Measurements from ENCODE around the gene GPR62.

Gene GPR62

DNA sequence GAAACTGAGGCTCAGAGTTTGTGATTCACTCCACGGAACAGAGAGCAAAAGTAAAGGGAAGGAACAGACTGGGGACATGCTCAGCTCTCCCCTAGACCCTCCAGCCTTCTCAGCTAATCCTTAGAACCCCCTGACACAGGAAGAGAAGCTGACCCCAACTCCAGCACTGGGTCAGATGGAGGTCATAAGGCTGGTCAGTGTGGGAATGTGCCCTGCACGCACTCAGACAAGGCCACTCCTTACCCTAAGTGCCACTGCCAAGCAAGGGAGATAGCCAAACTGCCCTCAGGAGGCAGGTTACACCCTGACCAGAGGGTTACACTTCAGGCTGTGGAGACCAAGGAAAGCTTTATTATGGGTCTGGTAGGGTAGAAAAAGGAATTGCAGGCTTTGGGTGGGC lies 39.3 kb downstream of the GPR62 start:
- DNase-seq, result no peak

DNA sequence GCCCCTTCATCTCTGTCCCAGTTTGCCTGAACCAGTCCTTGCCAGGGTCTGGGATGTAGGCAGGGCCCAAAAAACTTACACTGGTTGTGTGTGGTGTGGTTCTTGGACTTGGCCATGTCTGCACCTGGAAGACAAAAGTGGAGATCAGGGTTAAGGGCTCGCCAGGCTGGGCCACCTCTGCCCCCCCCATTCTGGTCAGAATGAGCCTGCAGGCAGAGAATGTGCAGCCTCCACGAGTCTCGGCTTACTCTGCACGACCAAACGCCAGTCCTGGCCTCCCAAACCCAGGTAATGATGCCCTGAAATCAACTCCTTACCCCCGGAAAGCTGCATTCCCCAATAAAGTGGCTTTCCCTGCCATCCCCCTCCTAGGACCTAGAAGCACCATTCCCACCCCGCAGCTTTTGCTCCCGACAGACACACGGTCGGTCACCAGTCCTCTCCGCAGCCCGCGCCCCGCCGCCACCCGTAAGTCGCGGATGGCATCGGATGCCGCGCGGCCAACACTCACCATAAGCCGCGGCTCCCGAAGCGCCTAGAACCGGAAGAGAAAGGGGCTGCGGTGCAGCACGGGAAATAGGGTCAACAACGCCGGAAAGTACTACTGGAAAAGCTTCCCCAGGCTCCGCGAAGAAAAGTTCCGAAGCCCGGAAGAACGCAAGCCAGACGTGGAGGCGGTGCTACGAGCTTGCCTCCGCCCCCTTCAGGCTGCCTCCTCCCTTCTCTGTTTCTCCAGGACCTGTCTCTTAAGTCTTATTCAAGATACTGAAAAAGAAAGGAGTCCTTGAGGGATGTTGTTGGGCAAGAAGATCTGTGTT lies 40.4 kb downstream of the GPR62 start, which contains the start of gene RPL29:
TSS of gene RPL29 (minus strand) at position 550 of the 818 bp plus-strand sequence. CDS start at position 116, 434 bp downstream.
- peak; percentile 88 for DNase-seq

DNA sequence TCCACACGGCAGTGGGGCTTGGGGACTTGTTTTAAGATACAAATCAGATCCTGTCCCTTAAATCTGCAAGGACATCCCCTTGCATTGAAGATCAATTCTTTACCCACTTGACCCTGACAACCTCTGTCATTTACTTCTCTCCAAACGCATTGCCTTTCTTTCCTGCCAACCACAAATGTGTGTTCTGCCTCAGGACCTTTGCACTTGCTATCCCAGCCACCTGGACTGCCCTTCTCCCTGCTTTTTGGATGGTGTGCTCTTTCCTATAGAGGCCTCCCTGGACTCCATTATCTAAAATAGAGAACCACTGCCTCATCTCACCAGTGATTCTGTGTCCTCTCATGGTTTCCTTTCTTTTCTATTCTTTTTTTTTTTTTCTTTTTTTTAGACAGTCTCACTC lies 42.0 kb downstream of the GPR62 start:
- DNase-seq, result no peak

DNA sequence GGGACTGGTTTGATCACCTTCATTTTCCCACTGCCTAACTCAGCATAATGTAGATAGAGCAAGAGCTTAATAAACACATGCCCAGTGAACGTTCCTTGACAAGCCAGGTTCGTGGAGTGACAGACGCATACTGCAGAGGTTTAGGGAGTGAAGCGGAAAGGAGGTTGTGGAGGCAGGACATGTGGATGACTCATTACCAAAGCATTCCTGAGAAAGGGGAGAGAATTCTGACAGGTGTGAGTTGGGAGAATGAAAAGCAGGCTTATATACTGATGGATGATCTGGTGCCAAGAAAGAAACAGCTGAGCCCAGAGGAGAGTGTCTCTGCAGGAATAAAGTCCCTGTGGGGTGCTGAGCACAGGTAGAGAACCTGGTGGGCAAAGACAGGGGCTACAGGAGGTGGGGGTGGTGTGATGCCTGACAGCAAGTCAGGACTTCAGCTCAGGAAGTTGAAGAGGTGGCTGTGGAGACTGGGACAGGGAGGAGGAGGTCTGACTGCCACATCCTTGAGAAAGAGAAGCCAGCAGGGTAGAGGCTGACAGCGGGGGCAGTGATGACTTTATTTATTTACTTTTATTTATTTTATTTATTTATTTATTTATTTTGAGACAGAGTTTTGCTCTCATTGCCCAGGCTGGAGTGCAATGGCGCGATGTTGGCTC lies 42.9 kb downstream of the GPR62 start:
- DNase-seq, result no peak

DNA sequence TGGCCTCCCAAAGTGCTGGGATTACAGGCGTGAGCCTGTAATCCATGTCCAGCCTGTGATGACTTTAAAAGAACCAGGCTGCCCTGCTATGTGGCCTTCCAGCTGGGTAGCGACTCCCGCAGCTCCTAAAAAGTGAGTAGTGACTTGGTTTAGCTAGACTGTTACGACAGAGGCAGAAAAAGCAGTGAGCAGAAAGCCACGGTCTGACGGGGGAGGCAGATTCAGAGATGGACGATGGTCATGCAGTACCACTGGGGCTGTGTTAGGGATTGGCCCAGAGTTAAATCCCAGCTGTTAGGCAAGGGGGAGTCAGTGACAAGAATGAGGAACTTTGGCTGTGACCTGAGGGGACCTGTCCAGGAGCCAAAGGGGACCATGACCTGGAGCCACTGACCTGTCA lies 43.6 kb downstream of the GPR62 start:
- no peak for DNase-seq

DNA sequence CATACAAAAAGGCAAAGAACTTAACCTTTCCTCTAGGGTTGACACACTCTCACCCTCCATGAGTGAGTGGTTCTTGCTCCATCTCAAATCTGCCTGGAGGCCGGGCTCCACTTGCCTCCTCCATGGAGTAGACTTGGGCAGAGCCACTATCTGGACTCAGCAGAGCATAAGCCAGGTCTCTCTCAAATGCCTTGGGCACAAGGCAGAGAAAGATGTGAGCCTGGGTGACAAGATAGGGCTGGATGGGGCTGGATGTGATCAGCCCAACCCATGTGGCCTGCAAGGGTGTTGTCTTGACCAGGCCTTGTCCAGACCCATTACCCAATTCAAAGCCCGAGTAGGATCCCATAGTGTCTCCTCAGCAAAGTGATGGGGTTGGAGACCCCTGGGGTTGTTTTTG lies 44.7 kb downstream of the GPR62 start:
- no peak for DNase-seq

DNA sequence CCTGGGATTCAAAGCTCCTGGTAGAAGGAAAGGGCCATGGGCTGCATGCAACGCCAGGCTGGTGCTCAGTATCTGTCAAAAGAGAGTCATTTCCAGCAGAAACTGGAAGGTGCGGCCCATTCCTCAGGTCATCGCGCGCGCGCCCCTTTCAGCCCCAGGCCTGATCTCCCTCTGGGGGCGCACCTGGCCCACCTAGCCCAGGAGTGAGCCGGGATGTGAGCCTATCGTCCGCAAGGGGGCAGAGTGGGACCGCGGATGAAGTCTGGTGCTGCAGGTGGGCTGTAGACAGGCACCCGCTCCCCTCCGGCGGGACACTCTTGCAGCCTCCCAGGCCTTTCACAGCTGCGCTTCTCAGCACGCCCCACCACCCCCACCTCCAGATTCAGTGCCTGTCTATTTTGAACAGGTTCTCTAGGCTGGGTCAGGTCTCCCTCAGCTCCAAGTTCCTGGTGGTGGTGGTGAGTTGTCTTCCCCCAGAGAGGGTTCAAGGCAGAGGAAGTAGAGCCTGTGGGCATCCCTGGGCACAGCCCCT lies 46.3 kb downstream of the GPR62 start:
- DNase-seq, result peak; percentile 51

DNA sequence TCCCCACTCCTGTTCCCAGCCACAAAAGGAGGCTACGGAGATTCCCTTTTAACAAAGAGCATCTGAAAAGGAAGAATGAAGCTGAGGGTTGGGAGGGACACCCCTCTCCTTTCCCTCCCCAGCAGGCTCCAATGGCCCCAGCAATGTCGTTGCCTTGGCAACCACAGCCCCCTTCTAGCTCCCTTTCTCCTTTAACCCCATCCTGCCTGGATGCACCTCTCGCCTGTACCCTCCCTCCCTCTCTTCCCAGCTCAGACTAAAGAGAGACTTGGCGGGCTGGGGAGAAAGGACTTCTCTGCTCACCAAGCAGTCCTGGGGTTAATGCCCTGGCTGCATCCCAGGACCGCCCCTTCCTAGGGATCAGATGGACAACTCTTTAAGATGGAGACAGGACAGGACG lies 47.6 kb downstream of the GPR62 start:
- DNase-seq, result no peak

DNA sequence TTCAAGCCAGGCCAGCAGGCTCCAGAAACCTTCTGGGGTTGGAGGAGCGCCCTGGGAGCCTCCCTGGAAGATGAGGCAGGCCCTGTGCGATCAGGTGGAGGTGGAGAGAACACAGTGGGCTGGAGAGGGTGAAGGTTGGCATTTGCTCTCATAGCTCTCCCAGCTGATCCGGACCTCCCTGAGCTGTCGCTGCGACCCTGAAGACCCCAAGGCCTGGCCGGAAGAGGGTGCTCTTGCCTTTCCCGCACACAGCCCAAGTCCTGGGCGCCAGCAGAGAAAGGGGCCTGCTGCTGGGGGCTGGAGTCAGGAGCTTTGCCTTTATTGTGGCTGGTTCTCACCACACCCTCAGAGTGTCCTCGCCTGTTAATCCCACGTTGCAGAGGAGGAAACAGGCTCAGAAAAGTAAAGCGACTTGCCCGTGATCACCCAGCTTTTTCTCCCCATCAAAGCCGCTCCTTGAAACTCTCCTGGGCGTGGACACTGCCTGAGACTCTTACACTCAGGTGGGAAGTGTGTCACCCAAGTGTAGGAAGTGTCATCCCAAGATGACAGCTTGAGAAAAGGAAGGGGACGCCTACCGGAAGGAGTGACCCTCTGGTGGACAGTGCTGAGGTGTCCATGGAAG lies 49.1 kb downstream of the GPR62 start:
- DNase-seq, result peak; percentile 14

DNA sequence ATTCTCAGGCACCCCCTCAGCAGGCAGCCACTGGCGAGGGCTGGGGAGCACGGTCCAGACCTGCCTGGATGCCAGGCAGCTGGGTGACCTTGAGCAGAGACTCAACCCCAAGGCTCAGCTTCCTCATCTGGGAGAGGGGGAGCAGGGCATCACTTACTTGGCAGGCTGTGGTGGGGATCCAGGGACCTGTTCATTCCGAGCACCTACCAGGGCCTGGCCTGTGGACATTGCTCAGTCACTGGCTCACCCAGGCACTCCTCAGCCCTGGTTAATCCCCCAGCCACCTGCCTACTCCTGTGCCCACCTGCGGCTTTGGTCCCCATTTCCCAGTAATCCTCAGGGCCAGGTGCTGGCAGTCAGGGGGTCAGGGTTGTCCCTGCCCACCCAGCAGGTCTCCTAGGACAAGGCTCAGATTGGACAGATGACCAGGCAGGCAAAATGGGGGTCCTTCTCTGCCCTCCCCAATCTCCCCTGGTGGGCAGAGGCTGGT lies 49.8 kb downstream of the GPR62 start:
- no peak for DNase-seq

DNA sequence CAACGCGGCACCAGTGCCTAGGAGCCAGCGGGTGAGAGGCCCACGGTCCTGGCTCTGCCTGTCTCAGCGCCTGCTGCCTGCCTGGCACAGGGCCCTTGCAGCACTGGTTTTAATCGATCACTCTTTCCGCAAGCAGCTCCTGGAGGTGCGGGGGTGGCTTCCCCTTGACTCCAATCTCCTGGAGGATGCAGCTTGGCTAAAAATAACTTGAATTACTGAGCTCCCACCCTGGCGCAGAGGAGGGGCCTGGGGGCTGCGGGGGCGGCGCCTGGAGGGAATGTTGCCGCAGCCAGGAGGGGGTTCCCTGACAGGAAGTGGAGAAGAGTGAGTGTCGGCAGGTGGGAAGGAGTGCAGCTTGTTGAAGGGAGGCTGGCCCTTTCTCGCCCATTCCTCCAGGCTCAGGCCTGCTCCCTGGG lies 50.4 kb downstream of the GPR62 start:
- peak; percentile 45 for DNase-seq

DNA sequence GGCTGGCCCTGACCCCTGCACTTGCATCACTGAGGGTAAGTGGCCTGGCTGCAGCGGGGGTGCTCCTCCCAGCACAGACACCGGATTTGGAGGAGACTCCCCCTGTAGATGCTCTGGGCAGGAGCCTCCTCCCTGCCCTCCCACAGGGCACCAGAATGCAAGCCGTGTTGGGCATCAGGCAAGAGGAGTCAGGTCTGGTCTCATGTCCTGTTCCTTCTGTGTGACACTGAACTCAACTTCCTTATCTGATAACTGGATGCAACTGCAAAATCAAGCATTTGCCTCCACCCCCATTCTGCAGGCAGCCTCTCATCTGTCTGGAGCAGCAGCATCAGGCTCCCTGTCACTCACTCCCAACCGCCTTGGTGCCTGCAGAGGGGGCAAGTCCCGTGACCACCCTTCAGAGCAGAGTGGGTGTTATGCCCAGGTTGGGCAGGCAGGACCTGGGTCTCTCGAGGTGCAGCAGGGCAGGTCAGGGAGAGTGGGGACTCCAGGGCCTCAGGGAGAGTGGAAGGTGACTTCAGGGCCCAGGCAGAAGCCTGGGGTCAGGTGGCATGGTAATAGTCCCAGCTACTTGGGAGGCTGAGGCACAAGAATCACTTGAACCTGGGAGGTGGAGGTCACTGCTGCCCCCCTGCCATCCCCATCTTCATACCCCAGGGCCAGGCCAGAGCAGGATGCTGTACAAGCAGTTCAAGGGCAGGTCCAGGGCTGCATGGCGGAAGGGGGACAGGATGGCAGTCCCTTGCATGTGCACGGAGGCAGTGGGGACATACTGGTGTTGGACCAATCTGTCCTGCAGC lies 51.0 kb downstream of the GPR62 start:
- no peak for DNase-seq

DNA sequence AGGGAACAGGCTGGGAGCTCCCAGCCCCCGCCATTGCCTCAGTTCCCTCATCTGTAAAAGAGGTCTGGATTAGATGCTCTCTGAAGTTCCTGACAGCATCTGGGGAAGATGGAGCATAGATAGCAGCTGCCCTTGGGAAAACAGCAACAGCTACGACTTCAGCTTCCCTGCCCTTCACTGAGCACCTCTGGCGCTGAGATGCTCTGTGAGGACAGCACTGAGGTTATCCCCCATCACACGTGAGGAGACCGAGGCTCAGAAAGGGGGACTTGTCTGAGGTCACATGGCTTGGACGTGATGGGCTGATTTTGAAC lies 51.6 kb downstream of the GPR62 start:
- DNase-seq, result no peak

Measured in NCI-H1092 treated with DMSO at 0.1 percent for 48 hours (cell line).